Vagina (tissue), 2 donors: ENCODE data around the gene BTRC. TPM values are rescaled to one million over a fixed set of nuclear protein-coding genes. Genes with fewer than 3 reads are reported as not detected.

Source experiments
- DNase-seq, 2 donors: peaks; one replicate each; pipeline ENCODE4 v3.0.0-alpha.2; 2017; ENCODE audit errors: extremely low spot score in 2 of 2
- H3K27ac ChIP-seq: fragments of 200-600 bp; sonication (generic); one replicate; pipeline ENCODE4 v1.5.1; 2019
- H3K27me3 ChIP-seq: fragments of 200-600 bp; sonication (generic); one replicate; pipeline ENCODE4 v1.5.1; 2019
- H3K36me3 ChIP-seq, 2 donors: fragments of 200-600 bp; sonication (generic); one replicate each; pipeline ENCODE4 v1.5.1; 2017 to 2019
- H3K4me1 ChIP-seq: fragments of 200-600 bp; sonication (generic); one replicate; pipeline ENCODE4 v1.5.1; 2019
- H3K4me3 ChIP-seq, 2 donors: fragments of 200-600 bp; sonication (generic); 1 replicate in 1 of 2; 2 replicates in 1 of 2; pipeline ENCODE4 v1.5.1; 2016 to 2019
- H3K9me3 ChIP-seq: fragments of 200-600 bp; sonication (generic); one replicate; pipeline ENCODE4 v1.5.1; 2019
- CTCF ChIP-seq, 3 experiments: fragments of 450-650 bp in 2 of 3; fragments of 200-600 bp in 1 of 3; sonication (generic) in 1 of 3; IDR thresholded peaks; one replicate each; pipeline ENCODE4 v1.5.1; 2017 to 2019; ENCODE audit warnings: antibody characterized with exemption in 3 of 3, mild to moderate bottlenecking in 2 of 3, moderate library complexity in 2 of 3
- POLR2A ChIP-seq, 2 donors: fragments of 450-650 bp; IDR thresholded peaks; one replicate each; pipeline ENCODE4 v1.6.1; 2017; ENCODE audit warnings: antibody characterized with exemption in 2 of 2, mild to moderate bottlenecking in 2 of 2, moderate library complexity in 2 of 2
- POLR2AphosphoS5 ChIP-seq, 2 donors: sonication (generic); formaldehyde crosslinking; IDR thresholded peaks; one replicate each; pipeline ENCODE4 v1.9.0; 2017; ENCODE audit warnings: antibody characterized with exemption in 2 of 2, mild to moderate bottlenecking in 2 of 2, low read depth in 1 of 2; ENCODE audit not compliant: insufficient read depth in 1 of 2
- intact Hi-C: fragments of 100-400 bp; cut with DNase I; formaldehyde crosslinking; loops from one replicate; pipeline ENCODE4 v1.15.1; 2023
- total RNA-seq: library from RNA; depleted of rRNA; stranded (reverse); fragments of >200 nt; gene quantifications from one replicate; pipeline ENCODE4 v1.2.3, GENCODE V29; 2016

The BTRC gene
- total RNA-seq, 1 donor from 2014 or later: 12.5 TPM

GRCh38 chr10:101529725-101530553 is 176.0 kb downstream of the BTRC start:
- no peaks in the 10 kb centered on the region for H3K4me1 ChIP-seq

DNA sequence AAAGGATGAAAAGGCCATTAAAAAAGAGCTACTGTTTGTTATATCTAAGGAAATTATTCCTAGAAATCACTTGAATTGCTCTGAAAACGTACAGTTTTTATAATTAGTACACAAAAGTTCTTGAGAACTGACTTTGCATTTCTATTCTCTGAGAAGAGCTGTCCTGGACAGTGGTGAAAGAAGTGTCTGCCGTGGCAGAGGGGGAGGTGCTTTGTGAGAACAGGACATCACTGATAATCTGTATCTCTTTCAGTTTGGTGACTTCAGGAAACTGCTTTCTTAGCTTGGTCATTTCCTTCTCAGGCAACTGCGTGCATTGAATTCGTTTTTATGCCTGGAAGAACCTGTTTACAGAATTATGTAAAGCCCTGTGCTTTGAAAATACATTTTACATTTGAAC is 182.0 kb downstream of the BTRC start:
- Histone ChIP-seq H3K36me3 (peaks cover 0 to 49% of the 10 kb centered on the region in 2 donors), H3K4me1 (no peaks in the 10 kb centered on the region), H3K4me3 (no peak overlapping the region), H3K9me3 (no peaks in the 10 kb centered on the region), H3K27me3 (no peaks in the 10 kb centered on the region), H3K27ac (no peak overlapping the region)
- TF ChIP-seq CTCF (IDR thresholded peaks at IDR 0.05) (no peak), POLR2AphosphoS5 (IDR thresholded peaks at IDR 0.05; ENCODE audit: insufficient read depth in 1 of 2, low read depth in 1 of 2) (no peak), POLR2A (IDR thresholded peaks at IDR 0.05) (no peak)
- no peak for DNase-seq
- intact Hi-C loops: no loop called here

More at GRCh38 chr10:101529725-101530553, 176.0 kb downstream of the BTRC start:
- TF ChIP-seq CTCF (IDR thresholded peaks at IDR 0.05) (no peak), POLR2A (IDR thresholded peaks at IDR 0.05) (no peak), POLR2AphosphoS5 (IDR thresholded peaks at IDR 0.05; ENCODE audit: insufficient read depth in 1 of 2, low read depth in 1 of 2) (no peak)
- H3K9me3 ChIP-seq: no peaks in the 10 kb centered on the region
- intact Hi-C loops: no loop called here
- no peaks in the 10 kb centered on the region for H3K27me3 ChIP-seq
- no peak overlapping the region for H3K4me3 ChIP-seq
- H3K27ac ChIP-seq: no peak overlapping the region
- no peak for DNase-seq
- H3K36me3 ChIP-seq: peaks cover 0 to 27% of the 10 kb centered on the region in 2 donors

- H3K36me3 ChIP-seq: peaks cover 0 to 41% of the 10 kb centered on the region in 2 donors
- TF ChIP-seq POLR2AphosphoS5 (IDR thresholded peaks at IDR 0.05; ENCODE audit: insufficient read depth in 1 of 2, low read depth in 1 of 2) (no peak), CTCF (IDR thresholded peaks at IDR 0.05) (peak in 1 of 3 experiments; percentile 17)
- no peaks in the 10 kb centered on the region for H3K9me3 ChIP-seq
- intact Hi-C loops: no loop called here
- H3K4me3 ChIP-seq: no peak overlapping the region
- DNase-seq: no peak
- H3K4me1 ChIP-seq: no peaks in the 10 kb centered on the region
- no peaks in the 10 kb centered on the region for H3K27me3 ChIP-seq
- H3K27ac ChIP-seq: no peak overlapping the region
These were observed 182.8 kb downstream of the BTRC start for GRCh38 chr10:101536800-101537199.

DNA sequence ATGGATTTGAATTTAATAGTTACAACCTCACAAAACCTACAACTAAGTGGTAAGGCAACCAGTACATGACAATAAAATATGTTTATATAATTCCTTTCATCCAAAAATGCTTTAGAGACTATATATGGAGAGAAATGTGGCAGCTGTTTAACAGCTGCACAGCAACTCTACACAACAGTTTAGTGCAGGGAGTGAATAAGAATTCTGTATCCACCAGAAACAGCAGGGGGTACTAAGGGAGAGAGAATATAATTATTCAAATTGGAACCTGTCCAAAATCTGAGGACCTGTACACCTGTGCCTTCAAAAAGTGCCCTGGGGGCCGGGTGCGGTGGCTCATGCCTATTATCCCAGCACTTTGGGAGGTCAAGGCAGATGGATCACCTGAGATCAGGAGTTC is 184.5 kb downstream of the BTRC start:
- intact Hi-C loops: no loop called here
- no peak for TF ChIP-seq CTCF (IDR thresholded peaks at IDR 0.05)
- TF ChIP-seq POLR2AphosphoS5 (IDR thresholded peaks at IDR 0.05; ENCODE audit: insufficient read depth in 1 of 2, low read depth in 1 of 2): no peak
- no peak for TF ChIP-seq POLR2A (IDR thresholded peaks at IDR 0.05)
- H3K36me3 ChIP-seq: peaks cover 0 to 27% of the 10 kb centered on the region in 2 donors

GRCh38 chr10:101545898-101546297 is 191.9 kb downstream of the BTRC start:
- no peaks in the 10 kb centered on the region for H3K27me3 ChIP-seq
- H3K4me1 ChIP-seq: peaks cover 10% of the 10 kb centered on the region
- intact Hi-C loops: no loop called here
- no peak for DNase-seq
- TF ChIP-seq POLR2AphosphoS5 (IDR thresholded peaks at IDR 0.05; ENCODE audit: insufficient read depth in 1 of 2, low read depth in 1 of 2) (no peak), POLR2A (IDR thresholded peaks at IDR 0.05) (no peak), CTCF (IDR thresholded peaks at IDR 0.05) (no peak)
- H3K9me3 ChIP-seq: no peaks in the 10 kb centered on the region
- H3K36me3 ChIP-seq: no peaks in the 10 kb centered on the region
- H3K27ac ChIP-seq: no peak overlapping the region
- no peak overlapping the region for H3K4me3 ChIP-seq

More for the DNA sequence above, 184.5 kb downstream of the BTRC start:
- H3K9me3 ChIP-seq: no peaks in the 10 kb centered on the region
- H3K4me3 ChIP-seq: no peak overlapping the region
- H3K27me3 ChIP-seq: no peaks in the 10 kb centered on the region
- no peak for DNase-seq
- no peaks in the 10 kb centered on the region for H3K4me1 ChIP-seq
- no peak overlapping the region for H3K27ac ChIP-seq
